Inferior parietal cortex (tissue), 1 donor: ENCODE results near the gene MAGI1.
"Not testable (repeated sequence)": the region's sequence is repeated elsewhere in the genome, so short reads cannot be mapped to it uniquely, and the experiment has no call there.

ENCODE experiments used
- DNase-seq: peaks from one replicate; pipeline ENCODE4 v3.0.0-alpha.2; 2016; ENCODE audit errors: extremely low spot score

Gene MAGI1

DNA sequence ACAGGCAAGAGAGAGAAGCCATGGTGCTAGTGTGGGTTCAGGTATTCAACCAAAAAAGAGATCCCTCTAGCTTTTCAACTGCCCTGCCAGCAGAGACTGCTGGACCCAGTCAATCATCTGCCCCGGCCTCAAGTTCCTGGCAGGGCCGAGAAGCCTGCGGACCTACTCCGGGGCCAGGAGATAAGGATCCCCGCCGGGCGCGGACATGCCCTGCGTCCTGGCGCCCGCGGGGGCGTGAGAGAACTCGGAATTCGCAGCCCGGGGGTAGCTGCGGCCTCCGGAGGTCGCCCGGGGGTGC, 821 bp upstream of the MAGI1 start:
- no peak for DNase-seq

DNA sequence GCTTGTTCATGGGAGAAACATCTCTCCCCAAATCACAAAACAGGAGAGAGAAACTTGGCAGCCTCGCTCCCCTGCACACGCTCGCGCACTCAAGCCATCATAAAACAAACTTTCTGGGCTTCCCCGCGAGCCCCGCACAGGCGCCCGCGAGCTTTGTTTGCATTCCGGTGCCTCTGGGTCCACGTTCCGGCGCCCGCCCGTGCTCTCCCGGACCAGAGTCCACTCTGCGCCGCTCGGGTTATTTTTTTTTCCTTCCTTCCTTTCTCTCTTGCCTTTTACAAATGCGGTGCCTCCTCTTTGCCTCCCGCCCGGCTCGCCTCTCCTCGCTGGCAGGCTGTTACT, 363 bp downstream of the MAGI1 start:
- no peak for DNase-seq

DNA sequence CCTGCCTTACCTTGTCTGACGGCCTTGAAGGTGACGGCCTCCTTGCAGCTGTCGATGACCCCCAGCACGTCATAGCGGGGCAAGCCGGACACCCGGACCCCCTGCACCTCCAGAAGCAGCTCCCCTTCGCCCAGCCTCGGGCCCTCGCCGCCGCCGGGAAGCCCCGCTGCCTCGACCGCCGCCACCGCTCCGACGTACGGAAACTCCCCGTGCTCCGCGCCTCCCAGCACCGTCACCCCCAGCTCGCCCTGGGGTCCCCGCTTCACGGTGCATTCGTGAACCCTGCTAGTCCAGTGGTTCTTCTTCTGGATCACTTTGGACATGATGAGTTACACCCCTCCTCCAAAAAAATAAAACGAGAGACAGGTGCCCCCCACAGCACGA, 740 bp downstream of the MAGI1 start:
- DNase-seq = no peak

DNA sequence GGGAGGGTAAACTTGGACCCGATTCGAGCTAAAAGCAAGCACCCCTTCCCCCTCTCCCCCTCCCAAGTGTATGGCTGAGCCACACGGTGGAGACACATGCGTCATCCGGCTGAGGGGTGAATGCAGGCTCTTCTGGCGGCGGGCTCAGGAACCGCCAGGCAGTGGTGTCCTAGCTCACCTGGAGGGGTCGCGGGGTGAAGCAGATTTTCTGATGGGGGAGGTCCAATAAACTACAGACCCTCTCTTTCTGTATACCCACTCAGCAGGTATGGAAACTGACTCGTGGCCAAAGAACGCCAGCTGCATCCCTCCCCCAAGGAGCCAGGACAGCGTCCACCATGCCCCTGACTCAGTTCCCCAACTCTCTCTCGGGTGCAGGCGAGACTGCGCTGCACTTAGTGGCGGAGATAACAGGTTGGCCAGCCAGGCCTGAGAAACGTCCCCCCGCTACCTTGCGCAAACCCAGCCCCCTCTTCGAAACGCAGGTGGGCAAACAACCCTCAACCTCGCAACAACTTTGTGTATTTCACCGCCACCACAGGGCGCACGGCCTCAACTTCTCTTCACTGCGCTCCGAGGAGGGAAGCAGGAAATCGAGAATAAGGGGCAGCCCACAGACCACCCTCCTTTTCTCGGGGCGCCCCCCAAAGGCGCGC, 1.3 kb downstream of the MAGI1 start:
- no peak for DNase-seq

DNA sequence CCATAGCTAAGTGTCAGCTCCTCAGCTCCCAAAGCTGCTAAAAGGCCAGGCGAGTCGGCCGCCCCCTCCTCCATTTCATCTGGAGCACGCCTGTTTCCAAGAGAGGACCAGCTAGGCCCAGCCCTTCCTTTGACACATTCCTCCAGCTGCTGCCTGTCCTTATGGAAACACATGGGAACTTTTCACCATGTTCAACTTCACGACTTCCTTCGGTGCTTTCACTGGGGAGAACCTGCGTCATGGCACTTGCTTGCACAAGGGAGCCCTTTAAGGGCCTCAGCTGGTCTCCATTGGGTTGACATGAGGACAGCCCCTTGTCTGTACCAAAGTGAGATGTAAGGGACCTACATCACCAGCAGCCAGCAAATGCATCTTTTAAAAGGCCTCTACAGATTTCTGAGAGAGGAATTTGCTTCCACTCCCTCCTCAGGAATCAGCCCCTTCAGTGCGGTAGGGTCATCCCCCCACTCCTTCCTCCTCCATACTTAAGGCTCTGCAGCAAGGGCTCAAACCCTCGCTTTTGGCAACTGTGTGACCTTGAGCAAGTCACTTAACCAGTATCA, 2.1 kb downstream of the MAGI1 start:
- DNase-seq = no peak

DNA sequence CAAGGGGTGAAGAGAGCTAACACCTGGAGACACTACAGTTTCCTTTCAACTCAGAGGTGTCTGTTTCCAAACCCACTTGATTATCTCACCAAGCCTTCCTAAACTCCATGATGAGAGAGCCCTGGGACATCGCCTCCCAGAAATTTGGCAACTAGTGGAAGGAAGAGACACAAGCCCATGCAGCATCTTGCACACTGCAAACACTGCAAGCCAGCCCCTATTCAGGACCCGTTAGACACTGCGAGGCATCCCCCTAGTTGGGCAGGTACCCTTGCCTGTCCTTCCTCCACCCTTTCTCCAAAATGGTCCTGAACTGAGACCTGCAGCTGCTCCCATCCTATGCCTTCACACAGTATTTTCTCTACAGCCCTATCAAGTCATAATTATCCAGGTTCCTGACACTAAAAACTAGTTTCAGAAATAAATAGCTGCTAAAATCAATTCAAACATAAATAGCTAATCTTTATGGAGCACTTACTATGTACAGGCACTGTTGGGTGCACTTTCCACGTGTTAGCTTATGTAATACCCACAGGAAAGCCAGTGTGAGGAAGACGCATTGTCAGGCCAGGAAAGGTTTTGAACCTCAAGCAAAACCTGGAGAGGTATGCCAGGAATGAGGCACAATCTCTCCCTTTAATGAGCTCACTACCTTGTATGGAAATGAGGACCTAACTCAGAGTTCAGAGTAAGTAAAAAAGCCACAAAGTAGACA, 2.8 kb downstream of the MAGI1 start:
- no peak for DNase-seq

DNA sequence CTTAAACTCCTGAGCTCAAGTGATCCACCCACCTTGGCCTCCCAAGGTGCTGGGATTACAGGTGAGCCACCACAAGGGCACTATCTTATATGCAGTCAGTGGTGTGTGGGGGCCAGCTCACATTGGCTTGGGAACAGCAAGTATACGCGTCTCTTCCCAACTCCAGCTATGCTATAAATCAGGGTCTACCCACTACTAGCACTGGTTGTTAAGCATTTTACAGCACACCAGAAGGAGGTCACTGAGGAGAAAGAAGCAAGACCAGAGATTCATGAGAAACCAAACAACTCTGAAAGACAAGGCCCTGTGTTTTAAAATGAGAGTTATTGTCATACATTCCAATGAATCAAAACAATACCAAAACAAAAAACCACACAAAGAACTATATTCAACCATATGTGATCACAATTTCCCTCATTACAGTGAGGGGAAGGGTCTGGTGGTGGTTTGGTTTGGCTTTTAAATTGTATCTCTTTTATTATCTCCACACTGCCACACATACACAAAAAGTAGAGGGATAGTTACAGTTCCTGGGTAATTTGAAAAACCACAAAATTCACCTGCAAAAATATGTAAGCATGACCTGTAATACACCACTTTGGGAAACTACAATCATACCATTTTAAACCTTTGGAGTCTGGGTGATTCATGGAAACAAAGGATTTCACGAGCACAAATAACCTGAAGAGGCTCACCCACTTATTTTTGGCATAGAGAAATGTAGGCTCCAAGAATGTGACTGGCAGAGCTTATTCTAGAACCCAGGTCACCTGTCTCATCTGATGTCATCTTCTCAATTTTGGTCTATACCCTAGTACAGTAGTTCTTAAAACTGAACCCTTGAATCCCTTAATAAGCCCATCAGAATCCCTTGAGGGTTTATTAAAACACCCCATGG, 5.2 kb downstream of the MAGI1 start:
- no peak for DNase-seq

DNA sequence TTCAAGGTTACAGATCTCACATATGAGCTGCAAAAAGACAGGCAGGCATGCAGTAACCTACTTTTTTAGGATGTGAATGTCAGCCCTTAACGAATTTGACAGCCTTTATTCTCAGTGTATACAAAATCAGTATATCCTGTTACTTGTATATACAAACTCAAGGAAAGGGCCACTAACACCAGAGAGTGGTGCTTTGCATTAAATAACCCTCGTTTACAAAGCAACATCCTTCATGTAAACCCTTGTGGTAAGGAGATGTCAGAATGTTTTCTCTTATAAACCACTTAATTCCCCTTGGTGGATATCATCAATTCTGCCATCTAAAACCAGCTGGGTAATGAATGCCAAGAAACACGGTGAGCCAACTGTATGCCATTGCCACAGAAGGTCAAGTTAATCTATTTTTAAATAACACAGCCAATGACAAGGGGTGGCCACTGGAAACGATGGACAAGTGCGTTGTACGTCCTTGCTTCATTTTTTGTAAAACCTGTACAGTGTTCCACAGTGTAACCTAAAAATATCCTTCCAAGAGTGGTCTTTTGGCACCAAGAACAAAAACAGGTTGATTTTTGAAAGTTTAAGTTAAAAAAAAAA, 7.5 kb downstream of the MAGI1 start:
- no peak for DNase-seq

DNA sequence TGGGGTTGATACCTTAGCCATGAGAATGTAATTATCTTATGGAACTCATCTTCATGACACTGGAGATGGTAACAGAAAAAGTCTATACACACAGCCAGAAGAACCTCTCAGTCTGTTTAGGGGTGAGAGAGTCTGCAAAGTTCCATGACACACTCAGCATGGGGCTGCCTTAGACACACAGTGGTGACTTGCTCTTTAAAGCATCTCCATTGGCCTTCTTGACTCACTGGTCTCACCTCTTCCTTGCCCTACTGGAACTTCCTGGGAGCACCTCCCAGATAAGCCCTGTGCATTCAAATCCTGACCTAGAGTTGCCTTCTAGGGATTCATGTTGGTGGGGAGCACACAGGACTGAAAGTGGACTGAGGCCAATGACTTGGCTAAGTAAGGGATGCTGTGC, 9.3 kb downstream of the MAGI1 start:
- DNase-seq = no peak

DNA sequence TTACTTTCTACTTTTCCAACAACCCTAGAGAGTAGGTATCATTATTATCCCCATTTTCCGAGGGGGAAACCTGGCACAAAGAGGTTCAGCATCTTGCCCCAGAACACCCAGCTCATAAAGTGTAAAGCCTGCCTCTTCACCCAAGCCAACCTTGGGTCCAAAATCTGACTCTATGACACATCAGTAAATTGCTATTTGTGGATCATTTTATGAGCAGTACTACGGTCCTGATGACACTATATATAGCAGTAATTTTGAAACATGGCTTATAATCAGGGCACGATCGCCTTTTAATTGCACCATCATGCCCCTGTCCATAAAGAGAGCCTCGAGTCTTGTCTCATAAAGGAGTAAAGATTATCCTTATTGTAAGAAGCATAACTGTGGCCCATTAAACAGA, 9.7 kb downstream of the MAGI1 start:
- DNase-seq = no peak

DNA sequence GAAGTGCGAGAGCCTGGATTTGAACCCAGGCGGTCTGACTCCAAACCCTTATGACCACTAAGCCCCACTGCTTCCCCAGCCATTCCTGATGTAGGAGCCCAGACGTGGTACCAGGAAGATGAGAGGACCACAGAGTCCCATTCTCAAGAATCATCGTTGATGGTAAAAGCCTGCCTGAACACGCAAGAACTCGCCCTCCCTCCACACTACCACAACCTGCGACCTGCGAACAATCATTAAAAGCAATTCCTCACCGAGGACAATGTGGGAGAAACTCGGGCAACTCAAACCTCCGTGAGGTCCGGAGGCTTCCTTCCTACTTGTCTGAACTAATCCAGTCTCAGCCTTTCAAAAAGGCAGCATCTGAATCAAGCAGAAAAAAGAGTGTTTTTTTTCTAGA, 10.3 kb downstream of the MAGI1 start:
- DNase-seq = no peak

DNA sequence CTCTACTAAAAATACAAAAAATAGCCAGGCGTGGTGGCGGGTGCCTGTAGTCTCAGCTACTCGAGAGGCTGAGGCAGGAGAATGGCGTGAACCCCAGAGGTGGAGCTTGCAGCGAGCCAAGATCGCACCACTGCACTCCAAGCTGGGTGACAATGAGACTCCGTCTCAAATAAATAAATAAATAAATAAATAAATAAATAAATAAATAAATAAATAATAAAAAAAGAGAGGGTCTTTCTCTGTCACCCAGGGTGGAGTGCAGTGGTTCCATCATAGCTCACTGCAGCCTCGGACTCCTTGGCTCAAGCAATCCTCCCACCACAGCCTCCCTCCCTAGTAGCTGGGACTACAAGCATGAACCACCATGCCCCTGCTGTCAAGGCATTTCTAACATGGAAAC, 11.6 kb downstream of the MAGI1 start:
- not testable (repeated sequence) for DNase-seq

DNA sequence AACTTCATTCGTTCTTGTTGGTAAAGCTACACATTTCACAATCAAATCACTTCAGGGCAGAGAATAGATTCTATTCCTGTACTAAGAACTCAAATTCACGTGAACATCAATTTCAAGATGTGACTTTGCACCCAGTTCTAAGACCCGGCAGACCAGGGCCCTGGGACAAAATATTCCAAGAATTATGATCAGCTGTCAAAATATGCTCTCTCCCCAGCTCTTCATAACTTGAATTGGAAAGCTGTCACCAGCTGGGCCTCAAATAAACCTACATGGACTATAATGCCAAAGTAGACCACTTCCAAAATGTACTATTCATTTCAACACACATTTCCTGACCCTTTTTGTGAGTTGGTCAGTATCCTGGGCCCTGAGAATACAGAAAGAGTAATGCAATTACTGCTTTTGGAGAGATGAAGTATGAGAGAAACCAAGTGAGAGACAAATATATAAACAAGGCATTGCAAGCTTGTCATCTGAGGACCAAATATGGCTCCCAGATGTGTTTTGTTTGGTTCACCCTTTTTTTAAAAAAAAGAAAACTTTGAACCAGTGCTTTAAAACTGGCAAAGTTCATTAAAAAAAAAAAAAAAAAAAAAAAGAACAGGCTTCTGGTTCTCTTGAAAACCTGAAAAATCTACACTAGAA, 14.9 kb downstream of the MAGI1 start:
- no peak for DNase-seq

DNA sequence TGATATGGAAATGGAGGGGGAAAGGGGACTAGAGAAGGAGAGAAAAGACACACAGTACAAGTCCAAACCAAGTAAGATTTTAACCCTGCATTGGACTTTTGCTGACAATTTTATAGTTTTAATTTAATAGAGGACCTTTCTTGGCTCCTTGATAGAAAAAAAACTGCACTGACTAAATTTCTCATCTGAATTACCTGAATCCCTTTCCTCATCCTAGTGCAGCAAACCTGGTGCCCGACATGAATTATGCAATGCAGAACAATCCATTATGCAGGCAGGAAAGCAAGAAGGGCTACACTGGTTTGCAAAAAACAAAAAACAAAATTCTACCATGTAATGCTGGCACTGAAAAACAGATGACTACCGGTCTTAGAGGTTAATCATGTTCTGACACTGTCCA, 15.5 kb downstream of the MAGI1 start:
- no peak for DNase-seq

DNA sequence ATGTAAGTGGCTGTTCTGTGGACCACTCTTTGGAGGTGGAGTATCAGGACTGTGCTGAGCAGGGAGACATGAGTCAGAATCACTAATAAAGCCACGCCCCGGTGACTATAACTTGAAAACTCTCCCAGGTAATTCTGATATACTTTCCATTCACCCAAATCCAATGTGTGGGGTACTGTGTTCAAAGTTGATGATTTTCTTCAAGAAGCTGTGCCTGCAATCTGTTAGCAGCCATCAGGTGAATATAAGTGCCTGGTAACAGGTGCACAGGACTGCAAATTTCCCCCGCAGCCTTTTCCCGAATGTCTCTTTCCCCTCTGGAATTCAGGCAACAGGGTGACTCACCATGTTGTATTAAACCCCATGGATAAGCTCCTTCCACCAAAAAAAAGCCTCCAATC, 17.0 kb downstream of the MAGI1 start:
- no peak for DNase-seq

DNA sequence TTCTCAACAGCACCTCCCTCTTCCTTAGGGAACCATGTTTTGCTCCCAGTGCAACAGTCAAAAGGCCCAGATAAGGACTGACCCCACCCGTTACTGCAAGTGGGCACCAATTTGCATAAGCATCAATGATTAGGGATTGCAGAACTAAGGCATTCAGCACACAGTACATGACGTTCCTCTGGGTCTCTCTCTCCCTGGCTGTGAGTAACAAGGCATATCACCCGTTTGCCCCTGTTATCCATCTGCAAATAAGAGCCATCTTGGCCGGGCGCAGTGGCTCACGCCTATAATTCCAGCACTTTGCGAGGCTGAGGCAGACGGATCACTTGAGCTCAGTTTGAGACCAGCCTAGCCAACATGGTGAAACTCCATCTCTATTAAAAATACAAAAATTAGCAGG, 18.8 kb downstream of the MAGI1 start:
- DNase-seq = no peak

DNA sequence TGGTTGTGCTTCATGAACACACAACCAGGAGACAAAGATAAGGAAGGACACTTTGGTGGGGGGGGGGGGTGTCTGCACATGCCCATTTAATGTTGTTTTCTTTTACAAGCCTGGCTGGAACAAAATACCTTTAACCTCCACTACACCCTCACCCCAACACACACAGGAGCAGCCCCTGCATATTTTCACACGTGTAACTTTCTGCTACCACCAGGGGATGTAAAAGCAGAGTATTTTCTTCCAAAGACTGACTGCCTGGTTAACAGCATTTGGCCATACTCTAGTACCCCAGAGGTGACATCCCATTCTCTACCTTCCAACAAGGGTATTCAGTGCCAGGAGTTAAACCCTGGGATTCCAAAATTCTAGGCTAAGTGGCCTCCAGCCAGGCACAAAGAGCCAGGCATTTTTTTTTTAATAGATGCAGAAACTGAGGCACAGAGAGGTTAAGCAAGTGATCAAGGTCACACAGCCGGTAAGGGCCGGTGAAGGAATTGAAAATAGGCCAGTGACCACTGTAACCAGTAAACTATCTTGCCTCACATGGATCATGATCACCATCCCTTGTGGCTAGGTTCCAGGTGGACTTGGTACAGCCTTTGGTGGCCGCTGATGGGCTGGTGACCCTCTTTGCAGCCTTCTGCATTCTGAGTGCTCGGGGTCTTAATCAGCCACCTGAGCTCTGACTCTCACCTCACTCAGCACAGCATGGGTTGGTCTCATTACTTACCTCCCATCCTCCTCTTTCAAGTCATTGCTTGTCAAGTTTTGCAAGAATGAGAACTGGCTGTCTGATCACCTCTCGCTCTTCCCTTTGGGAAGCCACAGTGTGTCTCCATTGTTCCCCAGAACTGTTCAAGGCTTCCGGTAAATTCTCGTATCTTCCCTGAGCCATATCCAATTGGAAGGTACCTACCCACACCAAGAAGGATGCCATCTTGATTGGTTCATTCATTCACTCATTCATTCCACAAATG, 20.4 kb downstream of the MAGI1 start:
- no peak for DNase-seq

DNA sequence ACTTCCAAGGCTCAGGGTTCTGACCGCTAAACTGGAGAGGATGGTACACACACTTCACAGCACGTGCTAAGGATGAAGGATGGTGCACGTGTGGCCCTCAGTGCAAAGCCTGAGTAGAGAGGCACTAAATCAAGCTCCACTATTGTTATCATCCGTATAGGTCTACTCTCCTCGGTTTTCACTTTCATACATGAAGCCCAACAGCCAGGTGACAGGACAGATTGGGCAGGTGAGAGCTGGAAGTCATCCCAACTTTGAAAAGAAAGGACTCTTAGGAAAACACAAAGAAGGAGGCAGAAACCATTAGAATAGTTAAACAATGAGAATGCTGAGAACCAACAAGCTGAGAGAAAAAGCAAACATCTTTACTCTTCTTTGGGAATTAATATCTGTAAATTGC, 21.1 kb downstream of the MAGI1 start:
- DNase-seq = no peak

DNA sequence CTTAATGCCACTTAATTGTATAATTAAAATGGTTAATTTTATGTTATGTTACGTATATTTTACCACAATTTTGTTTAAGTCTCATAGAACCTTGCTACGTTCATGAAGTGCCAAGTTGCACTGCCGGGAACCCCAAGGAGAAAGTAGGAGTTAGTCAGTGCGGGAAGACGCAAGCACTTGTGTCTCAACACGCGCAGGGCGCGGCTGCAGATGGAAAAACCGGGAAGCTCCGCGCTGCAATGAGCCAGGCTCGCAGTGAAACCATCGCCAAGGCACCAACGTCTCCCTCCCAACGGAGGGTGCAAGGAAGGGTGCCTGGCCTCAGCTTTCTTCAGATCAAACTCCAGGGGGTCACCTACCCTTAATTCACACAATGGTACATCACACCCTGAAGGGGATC, 21.6 kb downstream of the MAGI1 start:
- no peak for DNase-seq

DNA sequence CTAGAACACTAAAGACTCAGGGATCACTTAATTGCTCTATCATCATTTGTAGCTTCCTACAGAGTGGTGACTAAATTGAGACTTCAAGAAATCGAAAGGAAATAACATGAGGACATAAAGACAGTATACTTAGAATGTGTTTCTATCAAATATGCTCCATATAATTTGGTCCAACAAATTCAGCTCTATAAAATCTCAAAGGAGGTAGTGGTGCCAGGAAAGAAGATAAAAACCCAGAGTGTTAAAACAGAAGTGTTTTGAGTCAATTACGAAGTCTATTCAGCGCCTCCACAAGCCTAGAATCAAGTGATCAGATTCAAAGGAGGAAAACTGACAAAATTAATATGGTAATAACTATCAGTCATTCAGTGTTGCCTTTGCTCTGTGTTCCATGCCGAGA, 22.9 kb downstream of the MAGI1 start:
- no peak for DNase-seq

DNA sequence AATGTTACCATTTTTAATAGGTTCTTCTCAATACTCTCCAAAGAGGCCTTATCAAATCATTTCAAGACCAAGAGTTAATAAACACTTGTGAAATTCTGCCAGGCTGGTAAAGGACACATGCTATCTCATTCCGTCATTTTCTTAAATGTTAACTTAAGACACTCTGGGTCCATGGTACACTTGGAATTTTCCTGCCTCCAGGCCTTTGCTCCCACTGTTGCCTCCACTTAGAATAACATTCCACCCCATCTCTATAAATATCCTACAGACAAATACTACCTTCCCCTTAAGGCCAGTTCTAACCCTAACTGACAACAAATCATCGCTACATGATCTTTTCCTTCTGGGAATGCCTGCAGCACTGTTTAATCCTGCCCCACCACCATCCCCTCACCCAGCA, 24.1 kb downstream of the MAGI1 start:
- no peak for DNase-seq
